Progenitor cell of endocrine pancreas (in vitro differentiated cells): ENCODE data around the gene GPS1. TPM values are rescaled to one million over a fixed set of nuclear protein-coding genes. Genes with fewer than 3 reads are reported as not detected.

Experiments used
- DNase-seq: peaks from one replicate; pipeline ENCODE4 v3.0.0; 2021; ENCODE audit warnings: low spot score; ENCODE audit not compliant: unreplicated experiment
- H3K27ac Mint-ChIP-seq: 2 replicates; pipeline ENCODE4 v1.8.0; 2021; ENCODE audit warnings: mild to moderate bottlenecking, moderate library complexity, mixed read lengths
- H3K27me3 Mint-ChIP-seq: 2 replicates; pipeline ENCODE4 v1.8.0; 2021; ENCODE audit warnings: mixed read lengths
- H3K36me3 Mint-ChIP-seq: 2 replicates; pipeline ENCODE4 v1.8.0; 2022; ENCODE audit warnings: mixed read lengths; ENCODE audit not compliant: insufficient read depth
- H3K4me1 Mint-ChIP-seq: 2 replicates; pipeline ENCODE4 v1.8.0; 2021; ENCODE audit warnings: low read depth, mixed read lengths
- H3K4me3 Mint-ChIP-seq: 2 replicates; pipeline ENCODE4 v1.8.0; 2021; ENCODE audit warnings: low read depth, mild to moderate bottlenecking, moderate library complexity, mixed read lengths
- H3K9me3 Mint-ChIP-seq: 2 replicates; pipeline ENCODE4 v1.8.0; 2021; ENCODE audit warnings: low read depth, mixed read lengths
- total RNA-seq: library from RNA; stranded (reverse); gene quantifications from 2 replicates; pipeline ENCODE4 v1.2.1, GENCODE V29; 2021
- TF ChIP-seq, protein P1 (sequence below): fragments of 200-600 bp; sonication (generic); IDR thresholded peaks from one replicate; pipeline ENCODE4 v1.5.0; 2021; ENCODE audit warnings: antibody characterized with exemption, mild to moderate bottlenecking; ENCODE audit not compliant: unreplicated experiment

The GPS1 gene
- total RNA-seq, 1 donor from 2014 or later = 137 TPM

DNA sequence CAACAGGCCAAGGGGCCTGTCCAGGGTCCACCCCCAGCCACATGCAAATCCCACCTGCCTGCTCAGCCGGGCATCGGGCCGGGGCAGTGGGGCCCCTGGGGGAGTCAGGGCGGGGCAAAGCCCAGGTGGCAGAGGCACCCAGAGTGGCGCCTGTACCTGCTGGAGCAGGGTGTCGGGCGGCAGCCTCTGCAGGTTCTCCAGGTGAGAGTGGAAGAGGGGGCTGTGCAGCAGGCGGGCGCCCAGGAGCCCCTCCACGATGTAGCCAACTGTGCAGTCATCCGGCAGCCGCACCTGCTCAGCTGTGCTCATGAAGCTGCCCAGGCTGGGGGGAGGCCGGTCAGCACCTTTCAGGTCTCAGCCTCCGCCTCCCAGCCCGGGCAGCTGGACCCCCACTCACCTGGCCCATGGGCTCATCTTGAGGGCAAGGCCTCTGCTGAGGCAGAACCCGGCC, 2.2 kb upstream of the GPS1 start:
- H3K27ac Mint-ChIP-seq = no peak overlapping the region
- H3K36me3 Mint-ChIP-seq = peaks cover 10% of the 10 kb centered on the region
- DNase-seq = no peak
- H3K27me3 Mint-ChIP-seq = no peaks in the 10 kb centered on the region
- TF ChIP-seq, protein P1, sequence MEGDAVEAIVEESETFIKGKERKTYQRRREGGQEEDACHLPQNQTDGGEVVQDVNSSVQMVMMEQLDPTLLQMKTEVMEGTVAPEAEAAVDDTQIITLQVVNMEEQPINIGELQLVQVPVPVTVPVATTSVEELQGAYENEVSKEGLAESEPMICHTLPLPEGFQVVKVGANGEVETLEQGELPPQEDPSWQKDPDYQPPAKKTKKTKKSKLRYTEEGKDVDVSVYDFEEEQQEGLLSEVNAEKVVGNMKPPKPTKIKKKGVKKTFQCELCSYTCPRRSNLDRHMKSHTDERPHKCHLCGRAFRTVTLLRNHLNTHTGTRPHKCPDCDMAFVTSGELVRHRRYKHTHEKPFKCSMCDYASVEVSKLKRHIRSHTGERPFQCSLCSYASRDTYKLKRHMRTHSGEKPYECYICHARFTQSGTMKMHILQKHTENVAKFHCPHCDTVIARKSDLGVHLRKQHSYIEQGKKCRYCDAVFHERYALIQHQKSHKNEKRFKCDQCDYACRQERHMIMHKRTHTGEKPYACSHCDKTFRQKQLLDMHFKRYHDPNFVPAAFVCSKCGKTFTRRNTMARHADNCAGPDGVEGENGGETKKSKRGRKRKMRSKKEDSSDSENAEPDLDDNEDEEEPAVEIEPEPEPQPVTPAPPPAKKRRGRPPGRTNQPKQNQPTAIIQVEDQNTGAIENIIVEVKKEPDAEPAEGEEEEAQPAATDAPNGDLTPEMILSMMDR = no peak
- peaks cover 9% of the 10 kb centered on the region for H3K4me1 Mint-ChIP-seq
- H3K4me3 Mint-ChIP-seq = no peak overlapping the region
- H3K9me3 Mint-ChIP-seq = no peaks in the 10 kb centered on the region

DNA sequence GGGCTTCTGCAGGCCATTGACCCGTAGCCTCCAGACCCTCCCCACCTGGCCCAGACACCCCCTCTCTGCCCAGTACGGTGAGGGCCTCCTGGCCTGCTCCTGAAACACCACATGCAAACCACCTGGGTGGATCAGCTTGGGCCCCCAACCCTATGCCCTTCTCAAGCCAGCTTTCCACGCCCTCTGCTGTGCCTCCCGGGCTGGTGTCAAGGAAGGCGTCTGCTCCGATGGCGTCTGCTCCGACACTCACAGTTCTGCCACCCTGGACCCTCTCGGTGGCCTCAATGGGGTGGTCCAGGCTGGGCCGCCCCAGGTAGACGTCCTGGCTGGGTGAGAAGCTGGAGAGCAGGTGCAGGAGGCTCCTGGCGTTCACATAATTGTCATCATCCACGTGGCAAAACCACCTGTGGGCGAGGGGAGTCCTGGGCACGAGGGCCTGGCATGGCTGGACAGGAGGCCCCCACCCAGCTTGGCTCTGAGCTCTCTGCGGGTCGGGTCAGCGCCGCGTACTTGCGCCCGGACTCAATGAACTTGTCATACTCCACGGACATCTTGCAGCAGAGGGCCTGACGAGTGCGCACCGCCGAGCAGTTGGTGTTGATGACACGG, 1.4 kb upstream of the GPS1 start:
- DNase-seq = no peak
- peak overlapping the region; percentile 91 for H3K27ac Mint-ChIP-seq
- H3K36me3 Mint-ChIP-seq = peaks cover 10% of the 10 kb centered on the region
- H3K4me3 Mint-ChIP-seq = peak overlapping the region; percentile 88
- H3K9me3 Mint-ChIP-seq = no peaks in the 10 kb centered on the region
- no peaks in the 10 kb centered on the region for H3K27me3 Mint-ChIP-seq
- peaks cover 9% of the 10 kb centered on the region for H3K4me1 Mint-ChIP-seq
- TF ChIP-seq, protein P1 = no peak

DNA sequence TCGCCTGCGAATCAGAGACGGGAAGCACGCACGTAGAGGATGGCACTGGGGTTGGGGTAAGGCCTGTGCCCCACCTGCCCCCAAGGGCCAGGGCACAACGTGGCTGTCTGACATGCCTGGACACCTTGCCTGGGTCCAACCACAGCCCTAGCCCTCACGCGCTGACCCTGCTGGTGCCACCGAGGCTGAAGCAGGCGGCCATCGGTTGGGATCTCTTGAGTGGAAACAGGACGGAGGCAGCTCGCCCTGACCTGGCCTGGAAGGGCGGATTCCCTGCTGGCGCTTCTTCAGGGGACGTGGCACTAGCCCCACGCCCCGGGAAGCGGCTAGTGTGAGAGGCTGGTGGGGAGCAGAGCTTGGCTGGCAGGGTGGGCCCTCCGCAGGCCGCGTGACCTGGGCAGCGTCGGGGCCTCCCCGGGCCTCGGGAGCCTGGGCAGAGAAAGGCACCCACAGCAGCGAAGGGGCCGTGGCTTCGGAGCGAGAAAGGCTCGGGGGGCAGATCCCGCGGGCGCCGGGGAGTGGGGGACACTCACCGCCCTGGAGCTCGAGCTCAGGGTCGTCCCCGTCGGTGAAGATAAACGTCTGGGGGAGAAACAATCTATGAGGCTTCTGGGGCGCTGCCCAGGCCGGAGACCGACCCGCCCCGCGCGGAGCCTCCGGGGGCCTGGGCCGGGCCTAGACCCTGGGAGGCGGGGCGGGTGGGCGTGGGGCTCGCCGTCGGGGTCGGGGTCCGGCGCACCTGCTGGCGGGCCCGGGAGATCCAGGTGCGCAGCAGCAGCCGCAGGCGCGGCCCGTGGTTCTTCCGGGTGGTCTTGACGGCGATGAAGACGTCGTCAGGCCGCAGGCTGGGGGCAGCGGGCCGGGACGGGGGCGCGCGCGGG, 697 bp upstream of the GPS1 start:
- peak overlapping the region; percentile 88 for H3K4me3 Mint-ChIP-seq
- peaks cover 10% of the 10 kb centered on the region for H3K36me3 Mint-ChIP-seq
- TF ChIP-seq, protein P1 = no peak
- no peaks in the 10 kb centered on the region for H3K9me3 Mint-ChIP-seq
- no peak for DNase-seq
- no peaks in the 10 kb centered on the region for H3K27me3 Mint-ChIP-seq
- peak overlapping the region; percentile 91 for H3K27ac Mint-ChIP-seq
- peaks cover 9% of the 10 kb centered on the region for H3K4me1 Mint-ChIP-seq

DNA sequence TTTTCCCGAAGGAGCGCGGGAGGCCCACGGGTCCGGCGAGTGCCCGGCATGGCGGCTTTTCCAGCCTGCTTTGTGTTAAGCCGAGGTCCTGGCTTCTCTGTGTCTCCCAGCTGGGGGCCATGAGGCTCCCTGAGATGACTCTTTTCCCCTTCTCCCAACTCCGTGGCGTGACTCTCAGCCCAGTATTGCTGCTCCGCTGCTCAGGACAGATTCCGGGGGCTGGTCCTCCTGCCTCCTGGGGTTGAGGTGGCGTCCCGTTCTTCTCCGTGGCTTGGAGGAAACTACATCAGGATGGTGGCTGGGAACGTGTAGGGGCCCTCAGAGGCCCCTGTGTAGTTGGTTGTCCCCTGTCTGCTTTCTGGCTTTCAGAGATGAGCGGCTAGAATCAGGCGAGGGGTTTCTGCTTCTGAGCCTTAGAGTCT, 951 bp downstream of the GPS1 start:
- H3K27ac Mint-ChIP-seq = peak overlapping the region; percentile 62

DNA sequence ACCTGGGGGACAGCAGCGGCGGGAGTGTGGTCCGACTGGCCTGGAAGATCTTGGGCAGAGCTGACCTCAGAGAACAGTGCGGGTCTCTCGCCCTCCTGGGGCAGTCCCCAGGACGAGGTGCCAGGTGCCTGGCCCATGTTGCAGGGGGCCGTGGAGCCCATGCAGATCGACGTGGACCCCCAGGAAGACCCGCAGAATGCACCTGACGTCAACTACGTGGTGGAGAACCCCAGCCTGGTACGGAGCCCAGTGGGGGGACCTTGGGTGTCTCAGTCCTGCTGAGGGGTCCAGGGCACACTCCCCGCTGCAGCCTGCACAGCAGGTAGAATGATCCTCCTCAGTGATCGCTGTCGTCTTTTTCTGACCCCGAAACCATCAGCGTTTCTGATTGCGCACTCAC, 1.4 kb downstream of the GPS1 start:
- no peaks in the 10 kb centered on the region for H3K27me3 Mint-ChIP-seq
- no peak for DNase-seq
- H3K4me3 Mint-ChIP-seq = peak overlapping the region; percentile 85
- H3K27ac Mint-ChIP-seq = no peak overlapping the region
- H3K4me1 Mint-ChIP-seq = peaks cover 9% of the 10 kb centered on the region
- TF ChIP-seq, protein P1 = no peak
- H3K36me3 Mint-ChIP-seq = no peaks in the 10 kb centered on the region
- no peaks in the 10 kb centered on the region for H3K9me3 Mint-ChIP-seq

More for the DNA sequence above, 951 bp downstream of the GPS1 start:
- H3K4me3 Mint-ChIP-seq = peak overlapping the region; percentile 85
- no peaks in the 10 kb centered on the region for H3K9me3 Mint-ChIP-seq
- H3K36me3 Mint-ChIP-seq = peaks cover 1% of the 10 kb centered on the region
- no peaks in the 10 kb centered on the region for H3K27me3 Mint-ChIP-seq
- TF ChIP-seq, protein P1 = no peak
- H3K4me1 Mint-ChIP-seq = peaks cover 9% of the 10 kb centered on the region
- no peak for DNase-seq
